B cell (primary cell): ENCODE results near the gene PDZRN3. TPM values are rescaled to one million over a fixed set of nuclear protein-coding genes. Genes with fewer than 3 reads are reported as not detected.

Source experiments
- ATAC-seq: fragments of 200-7000 bp; cut with Tn5 transposase; one replicate; pipeline ENCODE4 v1.10.0; 2021; ENCODE audit warnings: low read depth, mild to moderate bottlenecking, moderate number of reproducible peaks, moderate library complexity
- CTCF ChIA-PET: fragments of 350-600 bp; sonication (Branson Sonifier 250); formaldehyde crosslinking; loops from one replicate; lab custom pipeline; 2021; ENCODE audit warnings: antibody characterized with exemption, inconsistent platforms; lab: Charles Lee
- POLR2A ChIA-PET: fragments of 350-600 bp; sonication (Branson Sonifier 250); formaldehyde crosslinking; loops from one replicate; lab custom pipeline; 2021; ENCODE audit warnings: antibody characterized with exemption; lab: Charles Lee
- DNase-seq: peaks from one replicate; pipeline ENCODE4 v3.0.0; 2013
- H2AFZ ChIP-seq: 2 replicates; pipeline ENCODE4 v1.6.1; 2012; ENCODE audit warnings: mild to moderate bottlenecking, low read depth, low read length; ENCODE audit not compliant: insufficient read depth, poor library complexity, severe bottlenecking
- H3K27ac ChIP-seq, 2 donors: 1 replicate in 1 of 2; 2 replicates in 1 of 2; pipeline ENCODE4 v1.5.1; 2012 to 2013; ENCODE audit warnings: low read length in 2 of 2, mild to moderate bottlenecking in 2 of 2, moderate library complexity in 1 of 2
- H3K27me3 ChIP-seq, 4 experiments: fragments of 200-600 bp in 1 of 4; sonication (generic) in 1 of 4; replicated peaks in 1 of 4; 1 replicate in 2 of 4; 2 replicates in 2 of 4; pipeline versions ENCODE4 v1.6.1 to v1.7.0; 2013 to 2016; ENCODE audit warnings: low read length in 3 of 4, mild to moderate bottlenecking in 2 of 4, mixed read lengths in 1 of 4, moderate library complexity in 1 of 4; ENCODE audit not compliant: insufficient read depth in 4 of 4, control insufficient read depth in 3 of 4; ENCODE audit errors: control extremely low read depth in 1 of 4
- H3K36me3 ChIP-seq, 2 experiments: replicated peaks in 1 of 2; 1 replicate in 1 of 2; 2 replicates in 1 of 2; pipeline versions ENCODE4 v1.6.1 to v1.7.1; 2013; ENCODE audit warnings: low read length in 1 of 2; ENCODE audit not compliant: insufficient read depth in 2 of 2, control insufficient read depth in 1 of 2; ENCODE audit errors: control extremely low read depth in 1 of 2, extremely low read depth in 1 of 2
- H3K4me1 ChIP-seq, 2 donors: fragments of 200-600 bp in 1 of 2; sonication (generic) in 1 of 2; 1 replicate in 1 of 2; 2 replicates in 1 of 2; pipeline versions ENCODE4 v1.5.1 to v1.6.1; 2013 to 2017; ENCODE audit warnings: low read length in 2 of 2; ENCODE audit not compliant: control insufficient read depth in 2 of 2, insufficient read depth in 2 of 2
- H3K4me2 ChIP-seq: replicated peaks from 2 replicates; pipeline ENCODE3; 2012; ENCODE audit warnings: mild to moderate bottlenecking, low read depth, low read length; ENCODE audit not compliant: poor library complexity, severe bottlenecking
- H3K4me3 ChIP-seq, 5 experiments: fragments of 200-600 bp in 1 of 5; sonication (generic) in 1 of 5; 1 replicate in 3 of 5; 2 replicates in 2 of 5; pipeline versions ENCODE4 v1.5.1 to v1.7.0; 2011 to 2016; ENCODE audit warnings: low read length in 4 of 5, mild to moderate bottlenecking in 4 of 5, low read depth in 2 of 5, control low read depth in 1 of 5, moderate library complexity in 1 of 5; ENCODE audit not compliant: insufficient read depth in 1 of 5; ENCODE audit errors: control extremely low read depth in 1 of 5, extremely low read depth in 1 of 5
- H3K79me2 ChIP-seq: fragments of 200-600 bp; sonication (generic); one replicate; pipeline ENCODE4 v1.6.0; 2016; ENCODE audit warnings: low read length; ENCODE audit not compliant: control insufficient read depth, insufficient read depth
- H3K9ac ChIP-seq: fragments of 200-600 bp; sonication (generic); 2 replicates; pipeline ENCODE4 v1.6.1; 2017; ENCODE audit warnings: mild to moderate bottlenecking, low read length, moderate library complexity
- H3K9me3 ChIP-seq, 3 donors: one replicate each; pipeline versions ENCODE4 v1.6.1 to v1.7.1; 2013; ENCODE audit warnings: low read length in 2 of 3; ENCODE audit not compliant: control insufficient read depth in 2 of 3, insufficient read depth in 1 of 3; ENCODE audit errors: control extremely low read depth in 1 of 3
- H4K20me1 ChIP-seq: 2 replicates; pipeline ENCODE4 v1.6.0; 2012; ENCODE audit warnings: mild to moderate bottlenecking, low read length; ENCODE audit not compliant: insufficient read depth, control insufficient read depth, poor library complexity, severe bottlenecking
- H3K27ac Mint-ChIP-seq: one replicate; pipeline ENCODE4 v1.8.0; 2021; ENCODE audit warnings: mixed read lengths
- H3K27me3 Mint-ChIP-seq: one replicate; pipeline ENCODE4 v1.8.0; 2021; ENCODE audit warnings: mixed read lengths
- H3K4me1 Mint-ChIP-seq: one replicate; pipeline ENCODE4 v1.8.0; 2021; ENCODE audit warnings: mixed read lengths
- H3K4me3 Mint-ChIP-seq: one replicate; pipeline ENCODE4 v1.8.0; 2021; ENCODE audit warnings: mixed read lengths
- H3K9me3 Mint-ChIP-seq: one replicate; pipeline ENCODE4 v1.8.0; 2022; ENCODE audit warnings: mixed read lengths; ENCODE audit not compliant: insufficient read depth
- EZH2 ChIP-seq: IDR thresholded peaks from 2 replicates; pipeline ENCODE4 v1.6.1; 2012; ENCODE audit warnings: borderline replicate concordance, low read depth, mild to moderate bottlenecking, moderate library complexity, low read length; ENCODE audit not compliant: insufficient read depth, poor library complexity, severe bottlenecking
- WGBS: methylation state at CpG from one replicate; pipeline ENCODE4 v1.1.5; 2013; ENCODE audit warnings: missing lambda C conversion rate; ENCODE audit not compliant: insufficient coverage; 5-methylcytosine and 5-hydroxymethylcytosine counted together
- intact Hi-C: fragments of 100-400 bp; cut with micrococcal nuclease; formaldehyde crosslinking; loops from one replicate; pipeline ENCODE4 v1.10.0; 2022
- polyA plus RNA-seq: library from polyadenylated mRNA; depleted of rRNA; stranded (reverse); fragments of >200 nt; gene quantifications from 2 replicates; pipeline ENCODE4 v1.2.3, GENCODE V29; 2012
- total RNA-seq, 2 donors: library from RNA; stranded (reverse); fragments of 120-200 nt in 1 of 2; gene quantifications; 1 replicate in 1 of 2; 2 replicates in 1 of 2; pipeline versions ENCODE4 v1.2.3 to v1.2.4, GENCODE V29; 2013 to 2022
- TF ChIP-seq, protein P1 (sequence below): fragments of 200-600 bp; IDR thresholded peaks from one replicate; pipeline ENCODE4 v1.8.0; 2022; ENCODE audit warnings: antibody characterized with exemption, mild to moderate bottlenecking

PDZRN3 gene
- total and polyA plus RNA-seq, 2 donors (not counting 1 experiment from before 2014, with no cell fraction given), result not detected

DNA sequence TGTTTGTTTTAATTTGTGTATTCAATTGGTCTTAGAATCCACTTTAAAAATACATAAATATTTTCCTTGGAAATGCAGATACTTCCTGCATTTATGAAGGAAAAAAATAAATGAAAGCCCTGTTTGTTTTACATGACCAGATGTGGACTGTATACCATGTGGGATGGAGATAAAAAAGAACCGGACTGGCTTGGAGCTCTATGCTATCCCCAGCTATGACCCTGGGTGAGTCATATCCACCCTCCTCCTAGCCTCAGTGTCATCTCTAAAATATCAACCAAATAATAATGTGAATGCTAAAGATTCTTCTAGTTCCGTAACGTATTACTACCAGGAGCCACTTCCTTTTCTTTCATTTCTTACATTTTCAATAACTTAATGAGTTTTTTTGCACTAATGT is 44.5 kb upstream of the PDZRN3 start:
- TF ChIP-seq EZH2, result no peak
- TF ChIP-seq, protein P1, sequence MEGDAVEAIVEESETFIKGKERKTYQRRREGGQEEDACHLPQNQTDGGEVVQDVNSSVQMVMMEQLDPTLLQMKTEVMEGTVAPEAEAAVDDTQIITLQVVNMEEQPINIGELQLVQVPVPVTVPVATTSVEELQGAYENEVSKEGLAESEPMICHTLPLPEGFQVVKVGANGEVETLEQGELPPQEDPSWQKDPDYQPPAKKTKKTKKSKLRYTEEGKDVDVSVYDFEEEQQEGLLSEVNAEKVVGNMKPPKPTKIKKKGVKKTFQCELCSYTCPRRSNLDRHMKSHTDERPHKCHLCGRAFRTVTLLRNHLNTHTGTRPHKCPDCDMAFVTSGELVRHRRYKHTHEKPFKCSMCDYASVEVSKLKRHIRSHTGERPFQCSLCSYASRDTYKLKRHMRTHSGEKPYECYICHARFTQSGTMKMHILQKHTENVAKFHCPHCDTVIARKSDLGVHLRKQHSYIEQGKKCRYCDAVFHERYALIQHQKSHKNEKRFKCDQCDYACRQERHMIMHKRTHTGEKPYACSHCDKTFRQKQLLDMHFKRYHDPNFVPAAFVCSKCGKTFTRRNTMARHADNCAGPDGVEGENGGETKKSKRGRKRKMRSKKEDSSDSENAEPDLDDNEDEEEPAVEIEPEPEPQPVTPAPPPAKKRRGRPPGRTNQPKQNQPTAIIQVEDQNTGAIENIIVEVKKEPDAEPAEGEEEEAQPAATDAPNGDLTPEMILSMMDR, result no peak
- H3K27me3 Mint-ChIP-seq, result no peaks in the 10 kb centered on the region
- no peak for ATAC-seq

DNA sequence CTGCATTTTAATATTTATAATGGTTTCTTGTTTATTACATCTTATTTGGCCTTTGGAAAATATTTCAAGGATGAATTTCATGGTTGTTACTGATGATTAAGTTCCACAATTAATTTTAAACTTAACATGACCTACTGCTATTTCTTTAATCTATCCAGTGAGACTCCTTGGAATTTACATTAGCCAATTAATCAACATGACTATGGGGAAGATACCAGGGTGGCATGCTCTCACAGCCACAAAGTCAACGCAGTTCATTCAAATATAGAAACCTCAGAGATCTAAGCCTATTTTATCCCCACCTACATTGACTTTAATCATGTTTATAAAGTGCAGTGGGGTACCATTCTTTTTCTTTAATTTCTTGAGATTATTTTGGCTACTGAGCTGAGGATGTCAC is 43.6 kb upstream of the PDZRN3 start:
- H3K4me1 Mint-ChIP-seq, result no peaks in the 10 kb centered on the region
- Histone ChIP-seq H4K20me1 (no peaks in the 10 kb centered on the region), H3K27ac (no peak overlapping the region), H3K9ac (no peak overlapping the region), H3K36me3 (no peaks in the 10 kb centered on the region), H3K79me2 (no peaks in the 10 kb centered on the region), H3K4me1 (no peaks in the 10 kb centered on the region), H3K4me2 (no peak overlapping the region), H3K4me3 (no peak overlapping the region), H3K9me3 (no peaks in the 10 kb centered on the region), H3K27me3 (no peaks in the 10 kb centered on the region), H2AFZ (no peak overlapping the region)
- ChIA-PET POLR2A (no interaction called here), CTCF (no interaction called here)
- H3K27ac Mint-ChIP-seq, result no peak overlapping the region
- H3K9me3 Mint-ChIP-seq, result no peaks in the 10 kb centered on the region
- intact Hi-C loops, result no loop called here
- ATAC-seq, result no peak
- no peak overlapping the region for H3K4me3 Mint-ChIP-seq
- no peaks in the 10 kb centered on the region for H3K27me3 Mint-ChIP-seq
- TF ChIP-seq, protein P1, result no peak
- TF ChIP-seq EZH2, result no peak
- DNase-seq, result no peak
- WGBS, result no CpG with 5 or more reads among the region's 1 CpG

More for the DNA sequence above, 44.5 kb upstream of the PDZRN3 start:
- intact Hi-C loops, result no loop called here
- ChIA-PET CTCF (no interaction called here), POLR2A (no interaction called here)
- Mint-ChIP-seq H3K4me3 (no peak overlapping the region), H3K9me3 (peaks cover 3% of the 10 kb centered on the region), H3K27ac (no peak overlapping the region), H3K4me1 (no peaks in the 10 kb centered on the region)
- Histone ChIP-seq H3K36me3 (no peaks in the 10 kb centered on the region), H3K9ac (no peak overlapping the region), H4K20me1 (no peaks in the 10 kb centered on the region), H3K9me3 (no peaks in the 10 kb centered on the region), H3K4me2 (no peak overlapping the region), H2AFZ (no peak overlapping the region), H3K79me2 (no peaks in the 10 kb centered on the region), H3K27me3 (no peaks in the 10 kb centered on the region), H3K4me3 (no peak overlapping the region), H3K27ac (no peak overlapping the region), H3K4me1 (no peaks in the 10 kb centered on the region)
- WGBS, result no CpG with 5 or more reads among the region's 3 CpGs
- no peak for DNase-seq
